ENCODE results near the gene DNAH6. TPM values are rescaled to one million over a fixed set of nuclear protein-coding genes. Genes with fewer than 3 reads are reported as not detected.
A peak's percentile ranks its signal among the peaks of the same experiment; 100 is the strongest.

Gene DNAH6
- total RNA-seq, 1 experiment from 2014 or later = 1.6 TPM

DNA sequence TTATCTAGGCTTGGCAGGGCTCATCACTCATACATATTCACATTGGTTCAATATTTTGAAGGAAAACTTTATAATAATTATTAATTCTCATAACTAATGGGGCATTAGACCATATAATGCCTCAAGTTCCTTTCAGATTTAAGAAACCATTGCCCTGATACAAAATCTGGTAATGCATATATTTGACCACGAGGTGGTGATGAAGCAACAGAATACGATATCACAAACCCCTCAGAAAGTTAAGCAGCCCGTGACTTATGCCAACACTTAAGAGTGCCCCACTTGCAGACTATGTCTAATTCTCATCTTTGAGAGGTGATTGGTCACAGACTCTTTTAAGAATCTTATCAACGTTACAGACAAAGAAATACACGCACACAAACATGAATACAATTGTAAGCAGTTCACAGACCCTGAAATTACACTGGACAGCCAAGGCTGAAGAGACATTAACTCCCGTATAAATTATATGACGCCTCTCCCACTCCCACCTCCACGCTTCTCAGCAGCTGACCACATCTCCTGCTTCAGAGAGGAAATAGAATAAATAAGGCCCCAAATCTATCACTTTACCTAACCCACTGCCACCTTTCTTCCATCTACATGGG is 20.7 kb upstream of the DNAH6 start (continued):
- TF ChIP-seq, protein P1, sequence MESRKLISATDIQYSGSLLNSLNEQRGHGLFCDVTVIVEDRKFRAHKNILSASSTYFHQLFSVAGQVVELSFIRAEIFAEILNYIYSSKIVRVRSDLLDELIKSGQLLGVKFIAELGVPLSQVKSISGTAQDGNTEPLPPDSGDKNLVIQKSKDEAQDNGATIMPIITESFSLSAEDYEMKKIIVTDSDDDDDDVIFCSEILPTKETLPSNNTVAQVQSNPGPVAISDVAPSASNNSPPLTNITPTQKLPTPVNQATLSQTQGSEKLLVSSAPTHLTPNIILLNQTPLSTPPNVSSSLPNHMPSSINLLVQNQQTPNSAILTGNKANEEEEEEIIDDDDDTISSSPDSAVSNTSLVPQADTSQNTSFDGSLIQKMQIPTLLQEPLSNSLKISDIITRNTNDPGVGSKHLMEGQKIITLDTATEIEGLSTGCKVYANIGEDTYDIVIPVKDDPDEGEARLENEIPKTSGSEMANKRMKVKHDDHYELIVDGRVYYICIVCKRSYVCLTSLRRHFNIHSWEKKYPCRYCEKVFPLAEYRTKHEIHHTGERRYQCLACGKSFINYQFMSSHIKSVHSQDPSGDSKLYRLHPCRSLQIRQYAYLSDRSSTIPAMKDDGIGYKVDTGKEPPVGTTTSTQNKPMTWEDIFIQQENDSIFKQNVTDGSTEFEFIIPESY (IDR thresholded peaks at IDR 0.05; ENCODE audit: extremely low read depth, insufficient replicate concordance, low read length) = no peak
- TF ChIP-seq RAD21 (IDR thresholded peaks at IDR 0.05; ENCODE audit: low read depth) = peak; percentile 90
- TF ChIP-seq, protein P2, sequence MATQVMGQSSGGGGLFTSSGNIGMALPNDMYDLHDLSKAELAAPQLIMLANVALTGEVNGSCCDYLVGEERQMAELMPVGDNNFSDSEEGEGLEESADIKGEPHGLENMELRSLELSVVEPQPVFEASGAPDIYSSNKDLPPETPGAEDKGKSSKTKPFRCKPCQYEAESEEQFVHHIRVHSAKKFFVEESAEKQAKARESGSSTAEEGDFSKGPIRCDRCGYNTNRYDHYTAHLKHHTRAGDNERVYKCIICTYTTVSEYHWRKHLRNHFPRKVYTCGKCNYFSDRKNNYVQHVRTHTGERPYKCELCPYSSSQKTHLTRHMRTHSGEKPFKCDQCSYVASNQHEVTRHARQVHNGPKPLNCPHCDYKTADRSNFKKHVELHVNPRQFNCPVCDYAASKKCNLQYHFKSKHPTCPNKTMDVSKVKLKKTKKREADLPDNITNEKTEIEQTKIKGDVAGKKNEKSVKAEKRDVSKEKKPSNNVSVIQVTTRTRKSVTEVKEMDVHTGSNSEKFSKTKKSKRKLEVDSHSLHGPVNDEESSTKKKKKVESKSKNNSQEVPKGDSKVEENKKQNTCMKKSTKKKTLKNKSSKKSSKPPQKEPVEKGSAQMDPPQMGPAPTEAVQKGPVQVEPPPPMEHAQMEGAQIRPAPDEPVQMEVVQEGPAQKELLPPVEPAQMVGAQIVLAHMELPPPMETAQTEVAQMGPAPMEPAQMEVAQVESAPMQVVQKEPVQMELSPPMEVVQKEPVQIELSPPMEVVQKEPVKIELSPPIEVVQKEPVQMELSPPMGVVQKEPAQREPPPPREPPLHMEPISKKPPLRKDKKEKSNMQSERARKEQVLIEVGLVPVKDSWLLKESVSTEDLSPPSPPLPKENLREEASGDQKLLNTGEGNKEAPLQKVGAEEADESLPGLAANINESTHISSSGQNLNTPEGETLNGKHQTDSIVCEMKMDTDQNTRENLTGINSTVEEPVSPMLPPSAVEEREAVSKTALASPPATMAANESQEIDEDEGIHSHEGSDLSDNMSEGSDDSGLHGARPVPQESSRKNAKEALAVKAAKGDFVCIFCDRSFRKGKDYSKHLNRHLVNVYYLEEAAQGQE (IDR thresholded peaks at IDR 0.05; ENCODE audit: low read depth) = no peak

DNA sequence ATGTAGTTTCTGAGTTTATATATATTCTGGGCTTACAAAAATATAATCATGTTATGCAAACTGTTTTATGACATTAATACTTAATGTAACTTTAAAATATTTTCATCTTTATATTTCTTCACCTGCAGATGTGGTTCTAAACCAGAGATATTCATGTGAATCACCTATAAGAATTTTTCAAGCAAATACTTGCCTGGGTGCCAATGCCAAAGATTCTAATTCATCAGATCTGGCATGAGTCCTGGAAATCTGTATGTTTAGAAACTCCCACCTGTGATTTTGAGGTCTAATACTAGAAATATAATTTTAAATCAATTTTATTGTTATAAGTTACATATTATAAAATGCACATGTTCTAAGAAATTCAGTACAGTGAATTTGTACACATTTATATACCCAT is 19.9 kb upstream of the DNAH6 start:
- Histone ChIP-seq H3K4me1 (ENCODE audit: control insufficient read depth in 1 of 2, insufficient read depth in 2 of 2, low read length in 2 of 2) (no peaks in the 10 kb centered on the region; a peak in 1 of 4 replicates), H3K27me3 (ENCODE audit: insufficient read depth, low read length) (no peaks in the 10 kb centered on the region), H3K79me2 (ENCODE audit: insufficient read depth, low read length) (no peaks in the 10 kb centered on the region), H2AFZ (ENCODE audit: low read depth, low read length, poor library complexity, severe bottlenecking) (no peak overlapping the region), H4K20me1 (ENCODE audit: insufficient read depth) (no peaks in the 10 kb centered on the region), H3K9me3 (ENCODE audit: control insufficient read depth in 1 of 2, insufficient read depth in 1 of 2, low read depth in 1 of 2, low read length in 2 of 2) (no peaks in the 10 kb centered on the region), H3K4me2 (ENCODE audit: low read length) (no peak overlapping the region), H3K9ac (ENCODE audit: low read length) (no peak overlapping the region), H3K9me2 (ENCODE audit: insufficient read depth) (no peaks in the 10 kb centered on the region), H3K36me3 (ENCODE audit: control insufficient read depth in 1 of 2, insufficient read depth in 2 of 2, low read length in 2 of 2) (no peaks in the 10 kb centered on the region), H3K27ac (ENCODE audit: low read depth, low read length) (no peak overlapping the region), H3K4me3 (replicated peaks in 1 of 2; ENCODE audit: low read depth in 1 of 2, low read length in 2 of 2) (no peak overlapping the region)
- BruUV-seq (replicated peaks) = no TSS peak
- DNase-seq (ENCODE audit: low read depth, low spot score) (no peak), ATAC-seq (no peak)
- ChIA-PET POLR2A (no interaction called here), RAD21 (ENCODE audit: low non-redundant PET in 1 of 2, low total read pairs in 2 of 2, uncharacterized antibody in 2 of 2, unreplicated experiment in 2 of 2) (no interaction called here), CTCF (interaction anchor here (1.1 kb wide), 1 partner anchor 386 kb away, joined by 4 read pairs; no protein-coding TSS in a partner anchor)
- intact Hi-C loops (cut with micrococcal nuclease) = loop anchor here (1.0 kb wide), 1 partner anchor 802 kb away; no protein-coding TSS in a partner anchor
- TF ChIP-seq, protein P3, sequence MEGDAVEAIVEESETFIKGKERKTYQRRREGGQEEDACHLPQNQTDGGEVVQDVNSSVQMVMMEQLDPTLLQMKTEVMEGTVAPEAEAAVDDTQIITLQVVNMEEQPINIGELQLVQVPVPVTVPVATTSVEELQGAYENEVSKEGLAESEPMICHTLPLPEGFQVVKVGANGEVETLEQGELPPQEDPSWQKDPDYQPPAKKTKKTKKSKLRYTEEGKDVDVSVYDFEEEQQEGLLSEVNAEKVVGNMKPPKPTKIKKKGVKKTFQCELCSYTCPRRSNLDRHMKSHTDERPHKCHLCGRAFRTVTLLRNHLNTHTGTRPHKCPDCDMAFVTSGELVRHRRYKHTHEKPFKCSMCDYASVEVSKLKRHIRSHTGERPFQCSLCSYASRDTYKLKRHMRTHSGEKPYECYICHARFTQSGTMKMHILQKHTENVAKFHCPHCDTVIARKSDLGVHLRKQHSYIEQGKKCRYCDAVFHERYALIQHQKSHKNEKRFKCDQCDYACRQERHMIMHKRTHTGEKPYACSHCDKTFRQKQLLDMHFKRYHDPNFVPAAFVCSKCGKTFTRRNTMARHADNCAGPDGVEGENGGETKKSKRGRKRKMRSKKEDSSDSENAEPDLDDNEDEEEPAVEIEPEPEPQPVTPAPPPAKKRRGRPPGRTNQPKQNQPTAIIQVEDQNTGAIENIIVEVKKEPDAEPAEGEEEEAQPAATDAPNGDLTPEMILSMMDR (IDR thresholded peaks at IDR 0.05 in 2 of 3, conservative IDR thresholded peaks at IDR 0.05 in 1 of 3; ENCODE audit: borderline replicate concordance in 1 of 3, insufficient read depth in 1 of 3, low read depth in 2 of 3, low read length in 2 of 3) = no peak
- TF ChIP-seq SIN3A (IDR thresholded peaks at IDR 0.05; ENCODE audit: low read depth) = no peak
- no peak for TF ChIP-seq JUND (IDR thresholded peaks at IDR 0.05)
- no peak for TF ChIP-seq SRF (IDR thresholded peaks at IDR 0.05; ENCODE audit: low read depth)
- no peak for TF ChIP-seq EGR1 (IDR thresholded peaks at IDR 0.05; ENCODE audit: low read depth)
- TF ChIP-seq SP1 (IDR thresholded peaks at IDR 0.05; ENCODE audit: low read depth) = no peak
- TF ChIP-seq POLR2A (IDR thresholded peaks at IDR 0.05; ENCODE audit: borderline replicate concordance, extremely low read depth, insufficient read depth, insufficient read length) = no peak
- TF ChIP-seq, protein P1 (IDR thresholded peaks at IDR 0.05; ENCODE audit: extremely low read depth, insufficient replicate concordance, low read length) = no peak
- no peak for TF ChIP-seq POLR2AphosphoS5 (IDR thresholded peaks at IDR 0.05; ENCODE audit: low read depth, low read length)
- no peak for TF ChIP-seq FOSL1 (IDR thresholded peaks at IDR 0.05; ENCODE audit: low read depth)
- TF ChIP-seq RAD21 (IDR thresholded peaks at IDR 0.05; ENCODE audit: low read depth) = no peak
- no peak for TF ChIP-seq EZH2phosphoT487 (IDR thresholded peaks at IDR 0.05; ENCODE audit: borderline replicate concordance)
- TF ChIP-seq ZFX (IDR thresholded peaks at IDR 0.05) = no peak
- TF ChIP-seq TCF7L2 (IDR thresholded peaks at IDR 0.05; ENCODE audit: borderline replicate concordance, extremely low read depth, insufficient read depth, insufficient read length) = no peak
